Osteoblast (primary cell): ENCODE results near the gene PAGE2B. TPM values are rescaled to one million over a fixed set of nuclear protein-coding genes. Genes with fewer than 3 reads are reported as not detected.
"Not testable (repeated sequence)": the region's sequence is repeated elsewhere in the genome, so short reads cannot be mapped to it uniquely, and the experiment has no call there.

Source experiments
- DNase-seq: peaks from one replicate; pipeline ENCODE4 v3.0.0; 2011; ENCODE audit warnings: low spot score, mixed read lengths; ENCODE audit not compliant: insufficient read length; ENCODE audit errors: missing footprints
- H2AFZ ChIP-seq: 2 replicates; pipeline ENCODE4 v1.6.0; 2011; ENCODE audit warnings: mild to moderate bottlenecking, low read length
- H3K27ac ChIP-seq: 2 replicates; pipeline ENCODE4 v1.5.1; 2011; ENCODE audit warnings: mild to moderate bottlenecking, low read depth, low read length, moderate library complexity
- H3K27me3 ChIP-seq: 2 replicates; pipeline ENCODE4 v1.6.0; 2012; ENCODE audit warnings: mild to moderate bottlenecking, control low read depth, inconsistent platforms, low read length, moderate library complexity; ENCODE audit not compliant: insufficient read depth
- H3K36me3 ChIP-seq: 2 replicates; pipeline ENCODE4 v1.5.1; 2011; ENCODE audit warnings: mild to moderate bottlenecking, low read length, control low read depth, moderate library complexity; ENCODE audit not compliant: insufficient read depth
- H3K4me1 ChIP-seq: 2 replicates; pipeline ENCODE4 v1.5.1; 2011; ENCODE audit warnings: mild to moderate bottlenecking, low read length, control low read depth, moderate library complexity; ENCODE audit not compliant: insufficient read depth
- H3K4me2 ChIP-seq: 2 replicates; pipeline ENCODE4 v1.6.0; 2011; ENCODE audit warnings: mild to moderate bottlenecking, low read length; ENCODE audit not compliant: insufficient read depth
- H3K4me3 ChIP-seq: fragments of 200-600 bp; sonication (generic); 3 replicates; pipeline ENCODE4 v1.5.1; 2012; ENCODE audit warnings: mild to moderate bottlenecking, low read length, inconsistent platforms; ENCODE audit not compliant: insufficient read depth
- H3K79me2 ChIP-seq: 2 replicates; pipeline ENCODE4 v1.6.0; 2012; ENCODE audit warnings: mild to moderate bottlenecking, low read length, control low read depth, inconsistent platforms; ENCODE audit not compliant: insufficient read depth
- H3K9me3 ChIP-seq: 2 replicates; pipeline ENCODE4 v1.5.1; 2011; ENCODE audit warnings: low read depth, low read length, control low read depth
- H4K20me1 ChIP-seq: 2 replicates; pipeline ENCODE4 v1.6.0; 2012; ENCODE audit warnings: mild to moderate bottlenecking, low read length, control low read depth; ENCODE audit not compliant: insufficient read depth
- total RNA-seq: library from RNA; depleted of rRNA; stranded (reverse); fragments of >200 nt; gene quantifications from 2 replicates; pipeline ENCODE4 v1.2.3, GENCODE V29; 2012
- TF ChIP-seq, protein P1 (sequence below): IDR thresholded peaks from 2 replicates; pipeline ENCODE4 v1.5.1; 2011; ENCODE audit warnings: mild to moderate bottlenecking, low read depth, low read length, moderate library complexity; ENCODE audit errors: extremely low read depth

Gene PAGE2B
- total RNA-seq, 1 donor = not detected

- Histone ChIP-seq H3K27me3 (no peaks in the 10 kb centered on the region), H3K4me2 (no peak overlapping the region), H3K27ac (no peak overlapping the region), H3K9me3 (no peaks in the 10 kb centered on the region), H3K36me3 (no peaks in the 10 kb centered on the region), H3K4me3 (no peak overlapping the region), H2AFZ (no peak overlapping the region), H3K4me1 (no peaks in the 10 kb centered on the region), H4K20me1 (no peaks in the 10 kb centered on the region), H3K79me2 (no peaks in the 10 kb centered on the region)
- TF ChIP-seq, protein P1, sequence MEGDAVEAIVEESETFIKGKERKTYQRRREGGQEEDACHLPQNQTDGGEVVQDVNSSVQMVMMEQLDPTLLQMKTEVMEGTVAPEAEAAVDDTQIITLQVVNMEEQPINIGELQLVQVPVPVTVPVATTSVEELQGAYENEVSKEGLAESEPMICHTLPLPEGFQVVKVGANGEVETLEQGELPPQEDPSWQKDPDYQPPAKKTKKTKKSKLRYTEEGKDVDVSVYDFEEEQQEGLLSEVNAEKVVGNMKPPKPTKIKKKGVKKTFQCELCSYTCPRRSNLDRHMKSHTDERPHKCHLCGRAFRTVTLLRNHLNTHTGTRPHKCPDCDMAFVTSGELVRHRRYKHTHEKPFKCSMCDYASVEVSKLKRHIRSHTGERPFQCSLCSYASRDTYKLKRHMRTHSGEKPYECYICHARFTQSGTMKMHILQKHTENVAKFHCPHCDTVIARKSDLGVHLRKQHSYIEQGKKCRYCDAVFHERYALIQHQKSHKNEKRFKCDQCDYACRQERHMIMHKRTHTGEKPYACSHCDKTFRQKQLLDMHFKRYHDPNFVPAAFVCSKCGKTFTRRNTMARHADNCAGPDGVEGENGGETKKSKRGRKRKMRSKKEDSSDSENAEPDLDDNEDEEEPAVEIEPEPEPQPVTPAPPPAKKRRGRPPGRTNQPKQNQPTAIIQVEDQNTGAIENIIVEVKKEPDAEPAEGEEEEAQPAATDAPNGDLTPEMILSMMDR = no peak
- DNase-seq = no peak
Measured at GRCh38 chrX:55107911-55108310, 33.1 kb downstream of the PAGE2B start.

DNA sequence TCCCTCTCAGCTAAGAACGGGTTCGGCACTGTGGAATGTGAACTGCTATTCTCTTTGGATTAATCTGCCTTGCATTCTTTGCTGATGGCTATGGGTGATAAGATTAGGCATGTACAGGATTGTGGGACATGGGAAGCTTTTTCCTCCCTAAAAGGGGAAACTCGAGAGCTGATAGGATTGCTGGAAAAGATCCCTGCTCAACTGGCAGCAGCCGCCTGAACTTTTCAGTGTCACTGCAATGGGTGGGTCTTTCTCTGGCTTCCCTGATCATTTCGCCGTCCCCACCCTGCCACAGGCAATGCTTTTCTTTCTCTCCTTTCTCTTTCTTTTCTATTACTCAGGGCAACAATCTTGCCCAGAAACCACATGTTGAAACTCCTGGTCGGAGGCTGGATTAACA, 34.5 kb downstream of the PAGE2B start:
- Histone ChIP-seq H2AFZ (no peak overlapping the region), H3K79me2 (no peaks in the 10 kb centered on the region), H3K36me3 (no peaks in the 10 kb centered on the region), H3K27ac (no peak overlapping the region), H3K4me1 (no peaks in the 10 kb centered on the region), H4K20me1 (no peaks in the 10 kb centered on the region), H3K4me2 (no peak overlapping the region), H3K27me3 (no peaks in the 10 kb centered on the region), H3K4me3 (no peak overlapping the region), H3K9me3 (no peaks in the 10 kb centered on the region)
- DNase-seq = no peak
- TF ChIP-seq, protein P1 = no peak

- Histone ChIP-seq H3K27me3 (peaks cover 9% of the 10 kb centered on the region), H3K27ac (no peak overlapping the region), H2AFZ (no peak overlapping the region), H3K4me3 (no peak overlapping the region), H3K4me2 (no peak overlapping the region), H4K20me1 (no peaks in the 10 kb centered on the region), H3K9me3 (no peaks in the 10 kb centered on the region), H3K36me3 (no peaks in the 10 kb centered on the region), H3K4me1 (no peaks in the 10 kb centered on the region), H3K79me2 (no peaks in the 10 kb centered on the region)
- TF ChIP-seq, protein P1 = no peak
- DNase-seq = no peak
Measured at GRCh38 chrX:55111578-55112254, 36.9 kb downstream of the PAGE2B start.

DNA sequence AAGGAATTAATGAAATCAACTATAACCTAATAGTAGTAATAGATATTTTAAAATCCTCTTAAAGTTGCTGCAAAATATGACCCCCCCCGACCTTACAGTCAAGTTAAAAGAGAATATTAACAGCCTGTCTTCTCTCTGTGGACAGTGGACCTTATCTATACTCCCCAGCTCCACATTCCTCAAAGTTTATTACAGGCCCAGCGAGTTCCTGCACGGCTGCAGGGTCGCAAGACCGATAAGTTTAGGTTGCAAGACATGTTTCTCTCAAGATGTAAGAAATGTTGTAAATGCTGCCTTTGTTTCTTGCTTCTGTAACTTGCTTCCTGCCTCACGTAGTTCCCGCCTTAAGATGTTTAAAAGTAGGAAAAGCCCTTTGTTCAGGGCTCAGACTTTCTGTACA, 41.8 kb downstream of the PAGE2B start:
- not testable (repeated sequence) for H3K79me2 ChIP-seq, H2AFZ ChIP-seq, DNase-seq, H3K36me3 ChIP-seq, H3K4me3 ChIP-seq, H4K20me1 ChIP-seq, H3K27ac ChIP-seq, H3K4me2 ChIP-seq, H3K9me3 ChIP-seq, H3K4me1 ChIP-seq
- H3K27me3 ChIP-seq = peaks cover 15% of the 10 kb centered on the region
